ENCODE results near the gene DPH2.

GRCh38 chr1:43938892-43939587, 30.8 kb upstream of the DPH2 start:
- TF ChIP-seq TAF1 (IDR thresholded peaks at IDR 0.05; ENCODE audit: borderline replicate concordance, insufficient read depth, low read length) (no peak), POLR2AphosphoS5 (IDR thresholded peaks at IDR 0.05; ENCODE audit: low read depth, low read length) (no peak), FOXP2 (optimal IDR thresholded peaks at IDR 0.05; ENCODE audit: borderline replicate concordance, extremely low read depth, extremely low read length, insufficient read depth) (no peak), SIN3A (IDR thresholded peaks at IDR 0.05; ENCODE audit: borderline replicate concordance, insufficient read depth, low read length) (no peak)
- TF ChIP-seq, protein P1, sequence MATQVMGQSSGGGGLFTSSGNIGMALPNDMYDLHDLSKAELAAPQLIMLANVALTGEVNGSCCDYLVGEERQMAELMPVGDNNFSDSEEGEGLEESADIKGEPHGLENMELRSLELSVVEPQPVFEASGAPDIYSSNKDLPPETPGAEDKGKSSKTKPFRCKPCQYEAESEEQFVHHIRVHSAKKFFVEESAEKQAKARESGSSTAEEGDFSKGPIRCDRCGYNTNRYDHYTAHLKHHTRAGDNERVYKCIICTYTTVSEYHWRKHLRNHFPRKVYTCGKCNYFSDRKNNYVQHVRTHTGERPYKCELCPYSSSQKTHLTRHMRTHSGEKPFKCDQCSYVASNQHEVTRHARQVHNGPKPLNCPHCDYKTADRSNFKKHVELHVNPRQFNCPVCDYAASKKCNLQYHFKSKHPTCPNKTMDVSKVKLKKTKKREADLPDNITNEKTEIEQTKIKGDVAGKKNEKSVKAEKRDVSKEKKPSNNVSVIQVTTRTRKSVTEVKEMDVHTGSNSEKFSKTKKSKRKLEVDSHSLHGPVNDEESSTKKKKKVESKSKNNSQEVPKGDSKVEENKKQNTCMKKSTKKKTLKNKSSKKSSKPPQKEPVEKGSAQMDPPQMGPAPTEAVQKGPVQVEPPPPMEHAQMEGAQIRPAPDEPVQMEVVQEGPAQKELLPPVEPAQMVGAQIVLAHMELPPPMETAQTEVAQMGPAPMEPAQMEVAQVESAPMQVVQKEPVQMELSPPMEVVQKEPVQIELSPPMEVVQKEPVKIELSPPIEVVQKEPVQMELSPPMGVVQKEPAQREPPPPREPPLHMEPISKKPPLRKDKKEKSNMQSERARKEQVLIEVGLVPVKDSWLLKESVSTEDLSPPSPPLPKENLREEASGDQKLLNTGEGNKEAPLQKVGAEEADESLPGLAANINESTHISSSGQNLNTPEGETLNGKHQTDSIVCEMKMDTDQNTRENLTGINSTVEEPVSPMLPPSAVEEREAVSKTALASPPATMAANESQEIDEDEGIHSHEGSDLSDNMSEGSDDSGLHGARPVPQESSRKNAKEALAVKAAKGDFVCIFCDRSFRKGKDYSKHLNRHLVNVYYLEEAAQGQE (IDR thresholded peaks at IDR 0.05; ENCODE audit: insufficient read depth in 1 of 2, low read depth in 2 of 2, low read length in 2 of 2): no peak

Measured in PFSK-1 (cell line).